Measurements from ENCODE around the gene ZNF593OS.

- TF ChIP-seq REST (IDR thresholded peaks at IDR 0.05; ENCODE audit: borderline replicate concordance) (no peak), CTCF (IDR thresholded peaks at IDR 0.05; ENCODE audit: poor library complexity, severe bottlenecking) (no peak), TAF1 (IDR thresholded peaks at IDR 0.05; ENCODE audit: low read depth) (no peak), POLR2AphosphoS5 (IDR thresholded peaks at IDR 0.05) (no peak), SMC3 (conservative IDR thresholded peaks at IDR 0.05; ENCODE audit: poor library complexity) (no peak), EZH2 (IDR thresholded peaks at IDR 0.05; ENCODE audit: borderline replicate concordance, insufficient read depth, low read length, poor library complexity, severe bottlenecking) (no peak), EP300 (conservative IDR thresholded peaks at IDR 0.05; ENCODE audit: poor library complexity, severe bottlenecking) (no peak)
Observed at GRCh38 chr1:26188477-26188876, 16.8 kb upstream of the ZNF593OS start.

Data from neural cell (in vitro differentiated cells).